K562 (cell line): ENCODE results near the gene PPP6R1. TPM values are rescaled to one million over a fixed set of nuclear protein-coding genes. Genes with fewer than 3 reads are reported as not detected.

Experiments
- CHD1 ChIP-seq: fragments of 200-600 bp; sonication (generic); IDR thresholded peaks from one replicate; pipeline ENCODE4 v1.6.1; 2012; ENCODE audit warnings: mild to moderate bottlenecking, moderate library complexity, low read length, inconsistent platforms
- HOXB6 ChIP-seq: fragments of 250-450 bp; sonication (Bioruptor Pico); IDR thresholded peaks from 2 replicates; pipeline ENCODE4 v1.5.1; 2022; ENCODE audit warnings: mild to moderate bottlenecking, borderline replicate concordance
- NFE2 ChIP-seq: IDR thresholded peaks from 2 replicates; pipeline ENCODE4 v1.6.1; 2014; ENCODE audit warnings: antibody characterized with exemption, low read depth
- POLR2G ChIP-seq: fragments of 200-400 bp; formaldehyde crosslinking; IDR thresholded peaks from 2 replicates; pipeline ENCODE4 v1.6.1; 2017; ENCODE audit warnings: low read depth, mild to moderate bottlenecking, antibody characterized with exemption, low read length, moderate library complexity
- RUNX1 ChIP-seq: sonication (generic); IDR thresholded peaks from 2 replicates; pipeline ENCODE4 v1.6.1; 2016; ENCODE audit warnings: antibody characterized with exemption, low read depth
- SMARCE1 ChIP-seq: fragments of 450-650 bp; IDR thresholded peaks from 2 replicates; pipeline ENCODE4 v1.7.1; 2016; ENCODE audit warnings: mild to moderate bottlenecking
- ZNF589 ChIP-seq: fragments of 200-800 bp; sonication (Bioruptor generic); IDR thresholded peaks from 2 replicates; pipeline ENCODE4 v1.6.1; 2016; ENCODE audit warnings: low read depth, missing genetic modification characterization, missing compliant biosample characterization
- polyA plus RNA-seq, 8 experiments: library from polyadenylated mRNA; depleted of rRNA in 4 of 8; stranded (reverse) in 5 of 8; unstranded in 3 of 8; fragments of >200 nt; fragmentation: Nextera tagmentation in 2 of 8; fragmentation: Illumina TruSeq in 1 of 8; extraction: Ambion mirVana in 2 of 8; extraction: Trizol in 1 of 8; gene quantifications; 2 replicates each; pipeline versions ENCODE4 v1.2.1 to v1.2.3, GENCODE V29; 2011 to 2014; ENCODE audit warnings: inconsistent platforms in 1 of 8, missing spikeins in 1 of 8
- total RNA-seq, 7 experiments: library from RNA; depleted of rRNA in 6 of 7; stranded (reverse); fragments of >200 nt in 6 of 7; fragmentation: Illumina TruSeq in 2 of 7; extraction: Trizol in 2 of 7; gene quantifications; 2 replicates each; pipeline versions ENCODE4 v1.2.1 to v1.2.3, GENCODE V29; 2011 to 2021; ENCODE audit warnings: low replicate concordance in 1 of 7
- TF ChIP-seq, protein P1 (sequence below): sonication (generic); formaldehyde crosslinking; IDR thresholded peaks from 2 replicates; pipeline ENCODE4 v1.9.0; 2022; ENCODE audit warnings: mild to moderate bottlenecking, missing genetic modification reagents
- TF ChIP-seq, protein P2 (sequence below): fragments of 250-450 bp; sonication (Bioruptor Pico); IDR thresholded peaks from 2 replicates; pipeline ENCODE4 v1.9.0; 2021; ENCODE audit warnings: mild to moderate bottlenecking

The PPP6R1 gene
- total and polyA plus RNA-seq, 9 of the 15 experiments (the other 6 are each of a cell fraction or from before 2014, with no cell fraction given): 0.48 to 135 (median 37.2) TPM

DNA sequence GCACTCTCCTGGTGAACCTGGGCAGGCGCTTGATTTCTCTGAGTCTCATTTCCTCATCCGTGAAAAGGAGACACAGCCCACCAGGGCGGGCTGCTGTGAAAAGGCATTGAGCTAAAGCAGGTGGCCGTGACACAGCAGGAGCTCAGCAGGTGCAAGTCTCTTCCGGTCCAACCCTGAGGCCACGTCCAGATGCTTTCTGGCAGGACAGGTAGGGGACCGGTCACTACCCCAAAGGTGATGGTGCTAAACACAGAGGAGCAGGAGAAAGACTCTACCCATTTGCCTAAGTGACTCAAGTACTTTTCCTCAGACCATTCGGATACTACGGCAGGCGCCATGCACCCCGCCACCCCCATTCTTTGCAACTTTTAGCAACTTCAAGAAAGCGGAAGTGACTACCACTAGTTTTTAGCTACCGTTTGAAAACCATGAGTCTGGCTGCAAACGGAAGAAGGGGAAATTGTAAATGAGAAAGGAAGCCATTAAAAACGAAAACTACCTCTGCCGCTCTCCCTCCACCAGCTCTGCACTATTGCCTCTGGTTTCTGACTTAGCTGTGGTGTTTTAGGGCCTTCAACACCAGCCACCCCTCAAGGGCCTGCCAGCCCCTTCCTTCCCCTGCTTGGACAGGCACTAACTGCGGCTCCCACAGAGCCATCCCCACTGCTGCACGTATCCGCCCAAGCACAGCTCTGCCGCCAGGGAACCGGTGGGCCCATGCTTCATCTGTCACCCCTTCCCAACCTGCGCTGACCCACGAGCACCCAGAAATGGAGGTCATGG is 4.8 kb downstream of the PPP6R1 start (continued):
- TF ChIP-seq NFE2 (no peak), ZNF589 (CRISPR knock-in tag) (no peak), POLR2G (peak; percentile 23; the same call in 1 of the 2 replicates), SMARCE1 (no peak), CHD1 (no peak), RUNX1 (no peak), HOXB6 (CRISPR knock-in tag) (no peak)
- TF ChIP-seq, protein P1, sequence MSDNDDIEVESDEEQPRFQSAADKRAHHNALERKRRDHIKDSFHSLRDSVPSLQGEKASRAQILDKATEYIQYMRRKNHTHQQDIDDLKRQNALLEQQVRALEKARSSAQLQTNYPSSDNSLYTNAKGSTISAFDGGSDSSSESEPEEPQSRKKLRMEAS: no peak
- TF ChIP-seq, protein P2, sequence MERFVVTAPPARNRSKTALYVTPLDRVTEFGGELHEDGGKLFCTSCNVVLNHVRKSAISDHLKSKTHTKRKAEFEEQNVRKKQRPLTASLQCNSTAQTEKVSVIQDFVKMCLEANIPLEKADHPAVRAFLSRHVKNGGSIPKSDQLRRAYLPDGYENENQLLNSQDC (CRISPR knock-in tag): no peak
